Loucy (cell line): ENCODE results near the gene LY6G5C.

ENCODE experiments used
- CTCF ChIP-seq: fragments of 200-600 bp; sonication (generic); conservative IDR thresholded peaks from 2 replicates; pipeline ENCODE4 v1.5.1; 2014; ENCODE audit warnings: mild to moderate bottlenecking, antibody characterized with exemption, low read length
- EZH2phosphoT487 ChIP-seq: fragments of 200-600 bp; IDR thresholded peaks from 2 replicates; pipeline ENCODE4 v1.6.1; 2018; ENCODE audit warnings: antibody characterized with exemption, mild to moderate bottlenecking, moderate library complexity, borderline replicate concordance

DNA sequence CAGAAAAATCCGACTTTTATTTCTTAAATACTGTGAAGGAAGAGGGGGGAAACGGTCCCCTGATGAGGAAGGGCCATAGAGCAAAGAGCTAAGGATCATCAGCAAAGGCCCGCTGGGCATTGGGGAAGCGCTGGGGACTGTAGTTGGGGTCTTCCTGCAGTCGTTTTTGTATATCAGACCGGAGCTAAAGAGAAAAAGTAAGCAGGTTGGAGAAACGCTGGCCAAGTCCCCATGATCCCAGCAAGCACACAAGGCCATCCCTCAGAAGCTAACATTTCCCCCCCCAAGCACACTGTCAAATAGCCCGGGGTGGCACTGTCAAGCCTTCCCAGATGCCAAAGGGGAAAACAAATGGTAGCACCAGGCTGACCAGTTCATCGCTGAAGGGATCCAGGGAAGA lies 41.8 kb downstream of the LY6G5C start:
- TF ChIP-seq CTCF (no peak), EZH2phosphoT487 (no peak)
